CD14-positive monocyte (primary cell): ENCODE results near the gene TEAD1. TPM values are rescaled to one million over a fixed set of nuclear protein-coding genes. Genes with fewer than 3 reads are reported as not detected.

ENCODE experiments used
- DNase-seq, 3 donors: peaks; one replicate each; pipeline ENCODE4 v3.0.0-alpha.2; 2011 to 2022
- H2AFZ ChIP-seq: 2 replicates; pipeline ENCODE4 v1.6.0; 2012; ENCODE audit warnings: mild to moderate bottlenecking, low read depth, low read length, inconsistent platforms; ENCODE audit not compliant: insufficient read depth, poor library complexity, severe bottlenecking
- H3K27ac ChIP-seq, 2 donors: 1 replicate in 1 of 2; 2 replicates in 1 of 2; pipeline ENCODE4 v1.5.1; 2012 to 2013; ENCODE audit warnings: low read length in 2 of 2, control low read depth in 1 of 2, inconsistent platforms in 1 of 2, low read depth in 1 of 2, mild to moderate bottlenecking in 1 of 2
- H3K27me3 ChIP-seq, 2 donors: one replicate each; pipeline versions ENCODE4 v1.6.0 to v1.6.1; 2011 to 2013; ENCODE audit warnings: low read length in 2 of 2; ENCODE audit not compliant: control insufficient read depth in 2 of 2, insufficient read depth in 2 of 2
- H3K36me3 ChIP-seq, 2 donors: replicated peaks in 1 of 2; 1 replicate in 1 of 2; 2 replicates in 1 of 2; pipeline versions ENCODE4 v1.5.1 to v1.6.1; 2012 to 2013; ENCODE audit warnings: low read length in 2 of 2, control low read depth in 1 of 2, inconsistent platforms in 1 of 2, mild to moderate bottlenecking in 1 of 2; ENCODE audit not compliant: insufficient read depth in 2 of 2, control insufficient read depth in 1 of 2
- H3K4me1 ChIP-seq, 2 donors: 1 replicate in 1 of 2; 2 replicates in 1 of 2; pipeline versions ENCODE4 v1.5.1 to v1.6.1; 2012 to 2013; ENCODE audit warnings: low read length in 2 of 2, control low read depth in 1 of 2, inconsistent platforms in 1 of 2, mild to moderate bottlenecking in 1 of 2, moderate library complexity in 1 of 2; ENCODE audit not compliant: insufficient read depth in 2 of 2, control insufficient read depth in 1 of 2
- H3K4me2 ChIP-seq: replicated peaks from 2 replicates; pipeline ENCODE3; 2012; ENCODE audit warnings: low read length, moderate library complexity, mild to moderate bottlenecking; ENCODE audit not compliant: poor library complexity, severe bottlenecking; ENCODE audit errors: extremely low read depth
- H3K4me3 ChIP-seq, 3 experiments: fragments of 200-600 bp in 1 of 3; sonication (generic) in 1 of 3; replicated peaks in 1 of 3; 1 replicate in 2 of 3; 2 replicates in 1 of 3; pipeline ENCODE4 v1.5.1; 2011 to 2013; ENCODE audit warnings: low read length in 3 of 3, mild to moderate bottlenecking in 3 of 3, control low read depth in 2 of 3, low read depth in 2 of 3, inconsistent platforms in 1 of 3, moderate library complexity in 1 of 3
- H3K79me2 ChIP-seq: 2 replicates; pipeline ENCODE4 v1.6.0; 2012; ENCODE audit warnings: mild to moderate bottlenecking, control low read depth, inconsistent platforms, low read length, moderate library complexity; ENCODE audit not compliant: insufficient read depth
- H3K9ac ChIP-seq: 2 replicates; pipeline ENCODE4 v1.6.0; 2017; ENCODE audit warnings: low read length, mild to moderate bottlenecking; ENCODE audit not compliant: insufficient read depth, poor library complexity, severe bottlenecking
- H3K9me3 ChIP-seq, 2 donors: replicated peaks in 1 of 2; 1 replicate in 1 of 2; 2 replicates in 1 of 2; pipeline versions ENCODE4 v1.5.1 to v1.6.1; 2012 to 2013; ENCODE audit warnings: low read length in 2 of 2, control low read depth in 1 of 2; ENCODE audit not compliant: control insufficient read depth in 1 of 2, insufficient read depth in 1 of 2
- H4K20me1 ChIP-seq: 2 replicates; pipeline ENCODE4 v1.6.0; 2012; ENCODE audit warnings: mild to moderate bottlenecking, low read length, control low read depth, moderate library complexity; ENCODE audit not compliant: insufficient read depth
- H3K27ac Mint-ChIP-seq, 7 donors: one replicate each; pipeline ENCODE4 v1.8.0; 2020; ENCODE audit warnings: mild to moderate bottlenecking in 7 of 7, mixed read lengths in 7 of 7, moderate library complexity in 6 of 7, inconsistent platforms in 2 of 7
- H3K27me3 Mint-ChIP-seq, 3 donors: one replicate each; pipeline ENCODE4 v1.8.0; 2021 to 2022; ENCODE audit warnings: low read depth in 3 of 3, mild to moderate bottlenecking in 3 of 3, mixed read lengths in 3 of 3, moderate library complexity in 3 of 3, inconsistent platforms in 1 of 3
- H3K36me3 Mint-ChIP-seq, 2 donors: one replicate each; pipeline ENCODE4 v1.8.0; 2020; ENCODE audit warnings: mixed read lengths in 2 of 2, inconsistent platforms in 1 of 2, mild to moderate bottlenecking in 1 of 2
- H3K4me1 Mint-ChIP-seq: one replicate; pipeline ENCODE4 v1.8.0; 2020; ENCODE audit warnings: mild to moderate bottlenecking, mixed read lengths
- H3K4me3 Mint-ChIP-seq, 2 donors: one replicate each; pipeline ENCODE4 v1.8.0; 2020; ENCODE audit warnings: mild to moderate bottlenecking in 2 of 2, mixed read lengths in 2 of 2, moderate library complexity in 1 of 2
- H3K9me3 Mint-ChIP-seq, 7 donors: one replicate each; pipeline ENCODE4 v1.8.0; 2020 to 2022; ENCODE audit warnings: mixed read lengths in 7 of 7, mild to moderate bottlenecking in 6 of 7, moderate library complexity in 6 of 7, inconsistent platforms in 2 of 7
- CTCF ChIP-seq: fragments of 200-600 bp; IDR thresholded peaks from one replicate; pipeline ENCODE4 v1.8.0; 2022; ENCODE audit warnings: antibody characterized with exemption, mild to moderate bottlenecking
- WGBS: methylation state at CpG from one replicate; pipeline ENCODE4 v1.1.5; 2013; ENCODE audit warnings: missing lambda C conversion rate; ENCODE audit not compliant: insufficient coverage; 5-methylcytosine and 5-hydroxymethylcytosine counted together
- intact Hi-C, 2 donors: fragments of 100-400 bp; cut with micrococcal nuclease; formaldehyde crosslinking; loops; one replicate each; pipeline versions ENCODE4 v1.15.0 to v1.15.1; 2023
- polyA plus RNA-seq, 3 donors: library from polyadenylated mRNA; depleted of rRNA in 1 of 3; unstranded in 2 of 3; stranded (reverse) in 1 of 3; fragments of 300-500 nt in 2 of 3; fragments of >200 nt in 1 of 3; fragmentation: Illumina TruSeq in 2 of 3; gene quantifications; 1 replicate in 2 of 3; 2 replicates in 1 of 3; pipeline ENCODE4 v1.2.3, GENCODE V29; 2012 to 2021

The TEAD1 gene
- polyA plus RNA-seq, 3 donors: not detected

- Mint-ChIP-seq H3K27me3 (peaks cover 6 to 14% (median 7%) of the 10 kb centered on the region in 3 donors), H3K27ac (no peak overlapping the region), H3K4me1 (peaks cover 11% of the 10 kb centered on the region), H3K9me3 (peaks cover 0 to 2% (median 0%) of the 10 kb centered on the region in 7 donors), H3K36me3 (no peaks in the 10 kb centered on the region), H3K4me3 (no peak overlapping the region)
- no peak overlapping the region for H3K9ac ChIP-seq
- peak; percentile 79 for TF ChIP-seq CTCF
- H3K9me3 ChIP-seq: no peaks in the 10 kb centered on the region
- no peak overlapping the region for H2AFZ ChIP-seq
- H3K4me1 ChIP-seq: peaks cover 13 to 15% of the 10 kb centered on the region in 2 donors
- no peaks in the 10 kb centered on the region for H4K20me1 ChIP-seq
- no peaks in the 10 kb centered on the region for H3K36me3 ChIP-seq
- H3K4me3 ChIP-seq: no peak overlapping the region
- peaks cover 0 to 2% of the 10 kb centered on the region in 2 donors for H3K27me3 ChIP-seq
- WGBS: 60% methylated on average over 6 of the region's 12 CpGs
- no peak overlapping the region for H3K27ac ChIP-seq
- no peaks in the 10 kb centered on the region for H3K79me2 ChIP-seq
- intact Hi-C loops: loop anchor here (2.0 to 10.0 kb wide), 4 partner anchors 295 to 569 kb away; no protein-coding TSS in a partner anchor
- no peak overlapping the region for H3K4me2 ChIP-seq
- peak; percentile 18 to 34 (median 21) for DNase-seq
Measured at GRCh38 chr11:12893787-12894672, 219.8 kb downstream of the TEAD1 start.

GRCh38 chr11:12897390-12897789 is 223.2 kb downstream of the TEAD1 start:
- Mint-ChIP-seq H3K4me1 (no peaks in the 10 kb centered on the region), H3K27ac (no peak overlapping the region), H3K36me3 (no peaks in the 10 kb centered on the region), H3K4me3 (no peak overlapping the region), H3K9me3 (no peaks in the 10 kb centered on the region), H3K27me3 (peaks cover 4 to 9% (median 6%) of the 10 kb centered on the region in 3 donors)
- TF ChIP-seq CTCF: no peak
- H3K36me3 ChIP-seq: no peaks in the 10 kb centered on the region
- no peak overlapping the region for H3K4me3 ChIP-seq
- no peaks in the 10 kb centered on the region for H3K9me3 ChIP-seq
- no peak overlapping the region for H3K9ac ChIP-seq
- no peak overlapping the region for H3K4me2 ChIP-seq
- no peaks in the 10 kb centered on the region for H4K20me1 ChIP-seq
- H3K27me3 ChIP-seq: peaks cover 0 to 2% of the 10 kb centered on the region in 2 donors
- no peak overlapping the region for H2AFZ ChIP-seq
- no peaks in the 10 kb centered on the region for H3K4me1 ChIP-seq
- no peak overlapping the region for H3K27ac ChIP-seq
- intact Hi-C loops: loop anchor here (2.0 to 10.0 kb wide), 4 partner anchors 299 to 573 kb away; no protein-coding TSS in a partner anchor
- no peaks in the 10 kb centered on the region for H3K79me2 ChIP-seq
- DNase-seq: no peak
